Umbilical cord (tissue), 2 donors: ENCODE data around the gene LILRB1. TPM values are rescaled to one million over a fixed set of nuclear protein-coding genes. Genes with fewer than 3 reads are reported as not detected.
"Not testable (repeated sequence)": the region's sequence is repeated elsewhere in the genome, so short reads cannot be mapped to it uniquely, and the experiment has no call there.

Experiments used
- DNase-seq: peaks from one replicate; pipeline ENCODE4 v3.0.0-alpha.2; 2015; ENCODE audit warnings: low spot score
- total RNA-seq: library from RNA; depleted of rRNA; stranded (reverse); fragments of >200 nt; gene quantifications from one replicate; pipeline ENCODE4 v1.2.3, GENCODE V29; 2014; ENCODE audit warnings: low replicate concordance; ENCODE audit not compliant: insufficient read depth

Gene LILRB1
- 0.72 TPM for total RNA-seq

DNA sequence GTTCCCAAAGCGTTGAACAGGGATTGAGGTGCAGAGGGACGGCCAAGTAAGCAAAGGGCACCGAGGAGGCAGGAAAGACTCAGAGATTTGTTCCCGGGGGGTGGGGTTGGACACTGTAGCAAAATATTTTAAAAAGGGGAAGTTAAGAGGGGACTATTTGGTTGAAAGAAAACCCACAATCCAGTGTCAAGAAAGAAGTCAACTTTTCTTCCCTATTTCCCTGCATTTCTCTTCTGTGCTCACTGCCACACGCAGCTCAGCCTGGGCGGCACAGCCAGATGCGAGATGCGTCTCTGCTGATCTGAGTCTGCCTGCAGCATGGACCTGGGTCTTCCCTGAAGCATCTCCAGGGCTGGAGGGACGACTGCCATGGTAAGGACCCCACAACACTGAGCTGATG is at the start of gene LILRB1:
LILRB1 (plus strand) TSS at position 223 of the 400 bp plus-strand sequence. CDS start 590 bp downstream, outside the sequence.
- not testable (repeated sequence) for DNase-seq

DNA sequence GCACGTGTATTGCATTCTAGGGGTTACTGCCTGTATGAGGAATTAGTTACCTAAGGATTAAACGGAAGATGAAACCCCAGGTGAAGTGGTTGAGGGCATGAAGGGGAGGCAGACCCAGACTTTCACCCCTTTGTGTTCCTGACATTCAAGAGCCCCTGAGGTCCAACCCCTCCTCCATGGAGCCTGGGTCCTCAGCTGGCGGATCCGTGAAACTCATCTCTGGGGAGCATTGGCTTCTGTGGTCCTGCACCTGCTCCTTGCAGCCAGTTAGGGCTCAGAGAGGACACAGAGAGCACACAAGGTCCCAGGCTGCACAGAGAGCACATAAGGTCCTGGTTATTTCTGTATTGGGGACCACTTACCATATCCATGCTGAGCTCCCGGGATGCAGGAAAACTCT is 43.9 kb upstream of the LILRB1 start:
- no peak for DNase-seq

DNA sequence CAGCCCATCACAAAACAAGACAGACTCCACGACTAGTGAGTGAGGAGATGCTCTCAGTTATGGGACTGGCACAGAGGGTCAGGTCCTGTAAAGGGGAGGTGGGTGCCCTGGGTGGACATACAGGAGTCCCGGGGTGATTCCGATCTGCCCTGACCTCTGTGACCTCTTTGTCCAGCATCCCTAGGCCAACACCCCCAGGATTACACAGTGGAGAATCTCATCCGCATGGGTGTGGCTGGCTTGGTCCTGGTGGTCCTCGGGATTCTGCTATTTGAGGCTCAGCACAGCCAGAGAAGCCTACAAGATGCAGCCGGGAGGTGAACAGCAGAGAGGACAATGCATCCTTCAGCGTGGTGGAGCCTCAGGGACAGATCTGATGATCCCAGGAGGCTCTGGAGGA is 43.3 kb upstream of the LILRB1 start:
- DNase-seq: no peak

DNA sequence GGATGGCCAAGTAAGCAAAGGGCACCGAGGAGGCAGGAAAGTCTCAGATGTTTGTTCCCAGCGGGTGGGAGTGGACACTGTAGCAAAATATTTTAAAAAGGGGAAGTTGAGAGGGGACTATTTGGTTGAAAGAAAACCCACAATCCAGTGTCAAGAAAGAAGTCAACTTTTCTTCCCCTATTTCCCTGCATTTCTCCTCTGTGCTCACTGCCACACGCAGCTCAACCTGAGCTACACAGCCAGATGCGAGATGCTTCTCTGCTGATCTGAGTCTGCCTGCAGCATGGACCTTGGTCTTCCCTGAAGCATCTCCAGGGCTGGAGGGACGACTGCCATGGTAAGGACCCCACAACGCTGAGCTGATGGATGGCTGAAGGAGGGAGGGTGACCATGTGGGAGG is 36.8 kb upstream of the LILRB1 start, which contains the start of gene LILRA1:
LILRA1 (plus strand) TSS at position 188 of the 400 bp plus-strand sequence. CDS start 613 bp downstream, outside the sequence.
- not testable (repeated sequence) for DNase-seq

DNA sequence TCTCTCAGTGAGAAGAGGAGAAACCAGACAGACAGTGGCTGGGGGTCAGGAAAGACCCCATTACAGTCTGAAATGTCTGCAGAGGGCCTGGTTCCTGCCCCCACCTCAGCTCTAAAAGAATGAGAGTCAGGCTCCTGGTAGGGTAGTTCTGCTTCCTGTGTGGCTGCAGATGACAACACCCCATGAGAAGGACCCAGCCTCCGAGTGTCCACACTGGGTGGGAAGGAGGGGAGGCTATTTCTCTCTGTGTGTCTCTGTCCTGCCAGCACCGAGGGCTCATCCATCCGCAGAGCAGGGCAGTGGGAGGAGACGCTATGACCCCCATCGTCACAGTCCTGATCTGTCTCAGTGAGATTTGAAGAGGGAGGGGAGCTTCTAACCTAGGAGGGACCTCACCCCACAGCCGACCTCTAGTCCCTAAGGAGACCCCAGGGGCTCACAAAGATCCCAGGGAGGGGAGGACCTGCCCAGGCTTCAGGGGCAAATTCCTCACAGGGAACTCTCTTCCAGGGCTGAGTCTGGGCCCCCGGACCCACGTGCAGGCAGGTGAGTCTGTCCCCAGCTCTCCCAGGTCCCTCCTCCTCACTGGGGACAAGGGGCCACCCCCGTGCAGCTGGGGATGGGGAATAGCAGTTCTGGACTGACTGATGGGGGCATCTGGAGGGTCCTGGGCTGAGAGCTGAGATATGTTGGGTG is 36.2 kb upstream of the LILRB1 start:
- not testable (repeated sequence) for DNase-seq

DNA sequence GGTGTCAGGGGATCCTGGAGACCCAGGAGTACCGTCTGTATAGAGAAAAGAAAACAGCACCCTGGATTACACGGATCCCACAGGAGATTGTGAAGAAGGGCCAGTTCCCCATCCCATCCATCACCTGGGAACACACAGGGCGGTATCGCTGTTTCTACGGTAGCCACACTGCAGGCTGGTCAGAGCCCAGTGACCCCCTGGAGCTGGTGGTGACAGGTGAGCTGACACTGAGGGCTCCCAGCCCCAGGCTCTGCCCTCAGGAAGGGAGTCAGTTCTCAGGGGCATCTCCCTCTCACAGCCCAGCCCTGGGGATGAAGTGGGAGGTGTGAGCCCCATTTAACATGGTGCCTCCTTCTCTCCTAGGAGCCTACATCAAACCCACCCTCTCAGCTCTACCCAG is 35.5 kb upstream of the LILRB1 start:
- DNase-seq: no peak

DNA sequence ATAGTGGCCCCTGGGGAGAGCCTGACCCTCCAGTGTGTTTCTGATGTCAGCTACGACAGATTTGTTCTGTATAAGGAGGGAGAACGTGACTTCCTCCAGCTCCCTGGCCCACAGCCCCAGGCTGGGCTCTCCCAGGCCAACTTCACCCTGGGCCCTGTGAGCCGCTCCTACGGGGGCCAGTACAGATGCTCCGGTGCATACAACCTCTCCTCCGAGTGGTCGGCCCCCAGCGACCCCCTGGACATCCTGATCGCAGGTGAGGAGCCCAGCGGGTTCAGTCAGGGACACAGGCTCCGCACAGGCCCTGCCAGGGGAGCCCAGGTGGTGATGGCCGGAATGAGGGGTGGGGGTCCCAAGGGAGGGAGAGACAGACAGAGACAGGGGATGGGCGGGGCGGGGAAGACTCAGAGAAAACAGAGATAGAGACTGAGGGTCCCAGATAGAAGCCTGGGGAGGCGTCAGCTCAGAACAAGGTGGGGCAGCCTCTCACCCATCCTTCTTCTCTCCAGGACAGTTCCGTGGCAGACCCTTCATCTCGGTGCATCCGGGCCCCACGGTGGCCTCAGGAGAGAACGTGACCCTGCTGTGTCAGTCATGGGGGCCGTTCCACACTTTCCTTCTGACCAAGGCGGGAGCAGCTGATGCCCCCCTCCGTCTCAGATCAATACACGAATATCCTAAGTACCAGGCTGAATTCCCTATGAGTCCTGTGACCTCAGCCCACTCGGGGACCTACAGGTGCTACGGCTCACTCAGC is 34.4 kb upstream of the LILRB1 start:
- not testable (repeated sequence) for DNase-seq

DNA sequence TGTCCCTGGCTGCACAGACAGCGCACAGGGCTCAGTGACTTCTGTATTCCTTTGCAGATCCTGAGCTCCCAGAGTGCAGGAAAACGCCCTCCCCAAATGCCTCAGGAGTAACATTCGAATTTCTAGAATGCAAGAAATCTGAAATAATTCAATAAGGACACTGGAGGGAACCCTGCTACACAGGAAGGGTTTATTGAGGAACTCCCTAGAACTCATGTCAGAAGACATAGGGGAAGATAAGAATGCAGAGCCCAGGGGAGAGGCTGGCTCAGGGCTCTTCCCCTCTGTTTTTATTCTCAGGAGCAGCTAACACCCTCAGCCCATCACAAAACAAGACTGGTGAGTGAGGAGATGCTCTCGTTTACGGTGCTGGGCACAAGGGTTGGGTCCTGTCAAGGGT is 30.1 kb upstream of the LILRB1 start:
- DNase-seq: no peak

DNA sequence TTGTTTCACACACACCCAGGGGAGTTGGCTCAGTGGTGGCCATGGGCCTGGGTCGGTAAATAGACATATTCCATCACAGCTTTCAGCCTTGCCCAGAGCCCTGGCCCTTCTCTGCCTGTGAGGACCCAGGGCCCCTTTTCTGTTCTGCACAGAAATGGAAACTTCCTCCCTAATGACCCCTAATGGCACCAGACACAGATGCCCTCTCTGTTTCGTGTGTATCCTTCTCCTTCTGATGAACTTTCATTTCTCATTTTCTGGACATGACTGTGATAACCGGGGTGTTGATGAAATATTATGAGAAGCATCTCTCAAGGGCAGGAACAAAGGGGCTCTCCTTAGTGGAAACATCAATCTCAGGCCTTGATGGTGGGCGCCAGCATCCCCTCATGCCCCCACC is 24.1 kb upstream of the LILRB1 start:
- DNase-seq: no peak

DNA sequence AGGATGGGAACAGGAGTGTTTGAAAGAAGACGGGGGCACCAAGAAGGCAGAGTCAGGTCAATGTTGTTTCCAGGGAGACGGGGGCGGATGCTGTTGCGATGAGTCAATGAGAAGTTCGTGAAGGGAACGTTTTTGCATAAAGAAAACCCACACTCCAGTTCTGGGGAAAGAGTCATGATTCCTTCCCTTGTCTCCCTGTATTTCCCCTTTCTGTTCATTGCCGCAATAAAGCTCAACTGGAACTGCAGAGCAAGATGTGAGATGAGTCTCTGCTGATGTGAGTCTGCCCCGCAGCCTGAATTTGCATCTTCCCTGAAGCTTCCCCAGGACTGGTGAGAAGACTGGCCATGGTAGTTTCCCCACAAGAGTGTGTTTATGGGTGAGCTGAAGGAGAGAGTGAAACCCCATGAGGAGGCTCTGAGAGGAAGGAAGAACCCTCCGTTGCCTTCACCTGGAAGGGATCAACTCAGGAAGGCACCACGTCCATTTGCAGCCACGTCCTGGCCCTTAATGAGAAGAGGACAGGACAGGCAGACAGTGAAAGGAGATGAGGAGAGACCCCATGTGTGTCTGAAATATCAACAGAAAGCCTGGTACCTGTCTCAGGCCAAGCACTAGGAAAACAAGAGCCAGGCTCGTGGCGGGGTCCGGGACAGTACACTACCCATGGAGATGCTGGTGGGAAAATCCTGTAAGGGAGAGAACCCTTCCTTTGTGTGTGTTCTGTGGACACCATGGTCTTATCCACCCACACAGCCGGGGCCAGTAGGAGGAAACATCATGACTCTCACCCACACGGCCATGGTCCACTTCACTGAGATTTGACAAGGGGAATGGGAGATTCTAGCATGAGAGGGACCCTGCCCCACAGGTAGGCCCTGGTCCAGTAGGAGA is 23.1 kb upstream of the LILRB1 start:
- no peak for DNase-seq

DNA sequence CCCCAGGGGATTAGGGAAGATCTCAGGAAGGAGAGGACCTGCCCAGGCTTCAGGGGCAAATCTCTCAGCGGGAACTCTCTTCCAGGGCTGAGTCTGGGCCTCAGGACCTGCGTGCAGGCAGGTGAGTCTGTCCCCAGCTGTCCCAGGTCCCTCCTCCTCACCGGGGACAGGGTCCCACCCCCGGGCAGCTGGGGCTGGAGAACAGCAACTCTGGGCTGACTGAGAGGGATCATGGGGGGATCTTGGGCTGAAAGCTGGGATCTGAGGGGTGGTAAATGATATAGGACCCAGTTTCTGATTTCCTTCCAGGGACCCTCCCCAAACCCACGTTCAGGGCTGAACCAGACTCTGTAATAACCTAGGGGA is 22.5 kb upstream of the LILRB1 start:
- DNase-seq: no peak

DNA sequence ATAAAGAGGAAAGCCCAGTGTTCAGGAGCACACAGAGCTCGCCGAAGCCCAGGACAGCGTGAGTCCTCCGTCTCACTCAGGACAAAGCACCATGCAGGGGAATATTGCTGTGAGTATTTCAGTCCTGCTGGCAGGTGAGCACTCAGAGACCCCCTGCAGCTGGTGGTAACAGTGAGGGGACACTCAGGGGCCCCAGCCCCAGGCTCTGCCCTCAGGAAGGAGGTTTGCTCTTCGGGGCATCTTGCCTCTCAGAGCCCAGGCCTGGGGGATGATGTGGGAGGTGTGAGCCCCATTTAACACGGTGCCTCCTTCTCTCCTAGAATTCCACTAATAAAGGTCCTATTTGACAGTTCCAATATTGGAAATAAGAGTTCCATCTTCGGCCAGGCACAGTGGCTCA is 22.1 kb upstream of the LILRB1 start:
- no peak for DNase-seq

DNA sequence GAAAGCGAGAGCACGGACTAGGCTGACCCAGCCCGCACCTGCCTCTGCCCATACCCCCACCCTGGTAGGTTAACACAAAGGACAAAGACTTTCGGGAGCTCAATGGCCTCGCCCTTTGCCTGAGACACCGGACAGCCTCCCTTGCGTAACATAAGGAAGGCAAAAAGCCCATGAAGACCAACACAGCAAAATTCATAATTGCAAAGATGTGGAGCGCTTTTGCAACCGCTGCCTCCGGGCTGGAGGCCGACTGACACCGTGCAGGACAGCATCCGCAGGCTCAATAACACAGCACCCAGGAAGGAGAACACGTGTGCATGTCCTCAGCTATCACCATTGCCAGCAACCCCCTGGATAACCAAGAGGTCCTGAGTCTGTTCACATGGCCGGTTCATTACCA is 21.5 kb upstream of the LILRB1 start:
- DNase-seq: no peak

DNA sequence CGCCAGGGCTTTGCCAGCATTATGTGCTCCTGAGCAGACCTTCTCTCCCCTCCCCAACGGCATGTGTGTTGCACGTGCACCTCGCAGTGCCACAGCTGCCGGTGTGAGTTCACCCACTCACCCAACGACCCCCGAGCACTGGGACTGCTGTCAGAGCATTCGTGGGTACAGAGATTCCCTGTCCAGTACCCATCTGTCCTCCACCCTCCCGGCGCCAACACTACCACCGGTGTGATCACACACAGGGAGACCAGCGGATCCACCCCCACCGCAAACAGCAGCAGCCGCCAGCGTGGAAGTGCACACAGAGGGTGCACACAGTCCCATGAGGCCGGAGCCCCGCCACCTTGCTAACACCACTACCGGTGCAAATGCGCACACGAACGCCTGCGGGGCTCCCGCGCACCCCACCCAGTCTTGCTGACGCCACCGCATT is 20.9 kb upstream of the LILRB1 start:
- no peak for DNase-seq

DNA sequence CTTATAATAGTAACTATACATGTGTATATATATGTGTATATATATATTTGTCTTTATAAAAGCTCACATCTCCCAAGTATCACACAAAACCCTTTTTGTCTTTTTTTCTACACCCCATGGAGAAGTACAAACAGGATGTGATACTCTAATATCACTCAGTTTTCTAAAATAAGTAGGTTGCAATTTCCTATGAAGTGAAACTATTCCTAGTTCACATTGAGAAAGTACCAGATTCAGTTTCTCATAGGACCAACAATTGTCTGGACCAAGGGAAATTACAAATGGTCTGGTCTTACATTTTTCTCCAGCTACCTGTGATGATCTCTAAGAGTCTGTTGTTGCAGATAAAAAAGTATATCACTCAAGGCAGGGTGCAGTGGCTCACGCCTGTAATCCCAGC is 17.9 kb upstream of the LILRB1 start:
- DNase-seq: no peak

DNA sequence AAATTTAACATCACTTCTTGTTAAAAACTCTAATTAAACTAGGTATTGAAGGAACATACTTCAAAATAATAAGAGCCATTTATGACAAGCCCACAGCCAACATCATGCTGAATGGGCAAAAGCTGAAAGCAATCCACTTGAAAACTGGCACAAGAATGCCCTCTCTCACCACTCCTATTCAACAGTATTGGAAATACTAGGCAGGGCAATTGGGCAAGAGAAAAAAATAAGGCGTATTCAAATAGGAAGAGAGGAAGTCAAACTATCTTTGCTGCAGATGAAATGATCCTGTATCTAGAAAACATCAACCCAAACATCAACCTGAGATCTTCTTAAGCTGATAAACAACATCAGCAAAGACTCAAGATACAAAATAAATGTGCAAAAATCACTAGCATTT is 15.6 kb upstream of the LILRB1 start:
- DNase-seq: no peak

DNA sequence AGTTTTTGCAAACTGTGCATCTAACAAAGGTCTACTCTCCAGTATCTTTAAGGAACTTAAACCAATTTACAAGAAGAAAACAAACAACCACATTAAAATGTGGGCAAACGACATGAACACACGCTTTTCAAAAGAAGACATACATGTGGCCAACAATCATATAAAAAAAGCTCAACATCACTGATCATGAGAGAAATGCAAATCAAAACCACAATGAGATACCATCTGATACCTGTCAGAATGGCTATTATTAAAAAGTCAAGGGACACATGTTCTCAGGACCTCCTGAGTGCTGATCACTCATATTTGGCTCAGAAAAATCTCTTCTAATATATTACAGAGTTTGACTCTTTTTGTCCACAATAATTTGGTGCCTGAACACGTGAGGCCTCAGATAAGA is 14.2 kb upstream of the LILRB1 start:
- DNase-seq: no peak

DNA sequence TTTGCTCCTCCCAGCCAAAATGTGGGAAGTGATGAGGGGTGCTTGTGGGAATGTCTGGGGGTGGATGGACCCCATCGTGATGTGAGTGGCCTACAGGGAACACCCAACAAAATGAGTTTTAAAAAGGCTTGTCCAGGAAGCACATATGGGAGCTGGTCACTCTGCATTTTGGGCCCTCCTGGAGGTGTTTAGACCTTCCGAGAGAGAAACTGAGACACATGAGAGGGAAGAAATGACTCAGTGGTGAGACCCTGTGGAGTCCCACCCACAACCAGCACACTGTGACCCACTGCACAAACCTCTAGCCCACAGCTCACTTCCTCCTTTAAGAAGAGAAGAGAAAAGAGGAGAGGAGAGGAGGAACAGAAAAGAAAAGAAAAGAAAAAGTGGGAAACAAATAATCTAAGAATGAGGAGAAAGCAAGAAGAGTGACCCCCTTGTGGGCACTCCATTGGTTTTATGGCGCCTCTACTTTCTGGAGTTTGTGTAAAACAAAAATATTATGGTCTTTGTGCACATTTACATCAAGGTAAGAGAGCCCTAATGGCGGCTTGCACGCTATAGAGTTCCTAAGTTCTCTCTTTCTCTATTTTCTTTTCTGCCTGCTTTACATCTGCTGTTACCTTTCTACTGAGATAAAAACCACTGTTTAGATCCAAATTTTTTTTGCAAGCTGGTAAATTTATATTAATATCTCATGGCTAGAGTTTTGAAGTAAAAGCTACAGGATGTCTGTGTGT is 13.3 kb upstream of the LILRB1 start:
- DNase-seq: no peak

DNA sequence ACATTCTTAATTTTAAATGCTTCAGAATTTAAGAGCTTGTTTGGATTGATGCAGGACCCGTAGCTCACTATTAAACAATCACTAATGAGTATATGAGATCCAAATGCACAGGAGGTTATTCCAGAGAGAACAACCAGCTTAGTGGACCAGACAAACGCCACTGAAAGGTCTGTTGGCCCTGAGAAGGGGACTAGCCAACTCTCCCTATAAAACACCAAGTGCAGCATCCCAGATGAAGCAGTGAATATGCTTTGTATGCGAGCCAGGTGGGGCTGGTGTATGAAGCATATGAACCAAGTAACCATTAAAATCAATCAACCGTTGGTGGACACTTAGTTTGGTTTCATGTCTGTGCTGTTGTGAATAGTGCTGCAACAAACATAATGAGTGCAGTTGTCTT is 9.8 kb upstream of the LILRB1 start:
- DNase-seq: no peak

DNA sequence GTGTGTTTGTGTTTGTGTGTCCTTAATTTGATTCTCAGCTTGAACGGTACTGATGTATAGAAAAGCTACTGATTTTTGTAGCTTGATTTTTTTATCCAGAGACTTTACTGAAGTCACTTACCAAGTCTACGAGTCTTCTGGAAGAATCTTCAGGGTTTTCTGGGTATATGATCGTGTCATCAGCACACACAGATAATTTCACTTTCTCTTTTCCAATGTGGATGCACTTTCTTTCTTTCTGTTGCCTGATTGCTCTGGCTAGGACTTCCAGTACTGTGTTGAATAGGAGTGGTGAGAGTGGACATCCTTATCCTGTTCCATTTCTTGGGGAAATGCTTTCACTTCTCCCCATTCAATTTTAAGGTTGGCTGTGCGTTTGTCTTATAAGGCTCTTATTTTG is 7.9 kb upstream of the LILRB1 start:
- no peak for DNase-seq

DNA sequence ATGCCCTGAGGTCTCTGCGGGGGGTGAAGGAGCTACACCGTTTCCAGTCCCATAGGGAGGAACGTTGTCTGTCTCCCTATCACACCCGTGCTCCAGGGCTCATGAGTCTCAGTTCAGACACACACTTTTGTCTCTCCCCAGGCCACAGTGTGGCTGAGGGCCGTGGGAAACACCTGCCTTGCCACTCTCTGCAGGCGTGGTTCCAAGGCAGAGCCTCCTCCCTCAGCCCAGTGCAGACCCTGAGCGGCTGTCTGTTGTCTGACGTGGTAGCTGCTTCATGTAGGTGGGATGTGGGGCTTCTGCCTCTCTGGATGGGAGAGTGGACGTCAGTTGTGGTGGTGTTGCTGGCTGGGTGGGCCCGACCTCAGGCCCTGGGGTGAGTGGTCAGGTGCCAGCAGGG is 6.0 kb upstream of the LILRB1 start:
- DNase-seq: not testable (repeated sequence)
